ENCODE measurements around the gene OMA1.
"Not testable (repeated sequence)": the region's sequence is repeated elsewhere in the genome, so short reads cannot be mapped to it uniquely, and the experiment has no call there.

Gene OMA1

GRCh38 chr1:58546520-58547308, at the start of gene OMA1:
Gene OMA1 (minus strand): TSS chr1:58546726. CDS start chr1:58539294, 7,432 bp downstream.
- DNase-seq, result peak; percentile 93 to 97 (median 96)

GRCh38 chr1:58594546-58594945, 48.0 kb upstream of the OMA1 start:
- no peak for DNase-seq

- no peak for DNase-seq
These were observed 46.1 kb upstream of the OMA1 start for GRCh38 chr1:58592522-58593134.

GRCh38 chr1:58591806-58592205, 45.3 kb upstream of the OMA1 start:
- no peak for DNase-seq

- DNase-seq, result no peak
These were observed 43.5 kb upstream of the OMA1 start for GRCh38 chr1:58590019-58590418.

- DNase-seq, result no peak
These were observed 41.9 kb upstream of the OMA1 start for GRCh38 chr1:58588396-58588795.

GRCh38 chr1:58587667-58588066, 41.1 kb upstream of the OMA1 start:
- no peak for DNase-seq

- DNase-seq, result no peak
These were observed 39.7 kb upstream of the OMA1 start for GRCh38 chr1:58586271-58586670.

- DNase-seq, result no peak
These were observed 39.1 kb upstream of the OMA1 start for GRCh38 chr1:58585581-58586151.

GRCh38 chr1:58585166-58585565, 38.6 kb upstream of the OMA1 start:
- DNase-seq, result no peak

- DNase-seq, result no peak
These were observed 37.8 kb upstream of the OMA1 start for GRCh38 chr1:58584082-58584895.

GRCh38 chr1:58583496-58583895, 37.0 kb upstream of the OMA1 start:
- DNase-seq, result no peak

GRCh38 chr1:58582143-58582542, 35.6 kb upstream of the OMA1 start:
- DNase-seq, result not testable (repeated sequence)

- no peak for DNase-seq
These were observed 35.1 kb upstream of the OMA1 start for GRCh38 chr1:58581641-58582040.

- DNase-seq, result no peak
These were observed 33.7 kb upstream of the OMA1 start for GRCh38 chr1:58580186-58580585.

- no peak for DNase-seq
These were observed 31.1 kb upstream of the OMA1 start for GRCh38 chr1:58577654-58578030.

GRCh38 chr1:58576727-58577653, 30.5 kb upstream of the OMA1 start, which contains the start of gene TACSTD2:
Gene TACSTD2 (minus strand): TSS chr1:58577252. CDS start chr1:58577156, 96 bp downstream.
- DNase-seq, result no peak

GRCh38 chr1:58576325-58576726, 29.8 kb upstream of the OMA1 start:
- no peak for DNase-seq

GRCh38 chr1:58575551-58576324, 29.2 kb upstream of the OMA1 start:
- DNase-seq, result no peak

- no peak for DNase-seq
These were observed 28.3 kb upstream of the OMA1 start for GRCh38 chr1:58574816-58575215.

All from stimulated activated naive CD4-positive, alpha-beta T cell (primary cell).